Measurements from ENCODE around the gene SLC46A1.

DNA sequence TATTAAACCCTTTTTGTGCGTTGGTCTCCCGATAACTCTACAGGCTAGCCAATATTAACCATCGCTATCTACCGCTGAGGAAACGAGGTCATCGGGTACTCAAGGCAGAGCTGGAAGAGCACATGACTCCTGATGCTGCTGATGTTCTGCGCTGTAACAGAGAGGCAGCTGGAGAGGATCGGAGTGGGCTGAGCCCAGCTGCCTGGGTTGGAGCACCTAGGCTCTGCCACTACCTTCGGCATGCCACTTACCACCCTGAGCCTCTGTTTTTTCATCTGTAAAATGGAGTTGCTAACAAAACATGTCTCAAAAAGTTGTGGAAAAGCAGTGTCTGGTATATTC is 432 bp upstream of the SLC46A1 start:
- TF ChIP-seq POLR2A (IDR thresholded peaks at IDR 0.05; ENCODE audit: low read depth) (no peak), POLR2AphosphoS5 (IDR thresholded peaks at IDR 0.05) (no peak), EP300 (IDR thresholded peaks at IDR 0.05) (no peak)
- TF ChIP-seq, protein P1, sequence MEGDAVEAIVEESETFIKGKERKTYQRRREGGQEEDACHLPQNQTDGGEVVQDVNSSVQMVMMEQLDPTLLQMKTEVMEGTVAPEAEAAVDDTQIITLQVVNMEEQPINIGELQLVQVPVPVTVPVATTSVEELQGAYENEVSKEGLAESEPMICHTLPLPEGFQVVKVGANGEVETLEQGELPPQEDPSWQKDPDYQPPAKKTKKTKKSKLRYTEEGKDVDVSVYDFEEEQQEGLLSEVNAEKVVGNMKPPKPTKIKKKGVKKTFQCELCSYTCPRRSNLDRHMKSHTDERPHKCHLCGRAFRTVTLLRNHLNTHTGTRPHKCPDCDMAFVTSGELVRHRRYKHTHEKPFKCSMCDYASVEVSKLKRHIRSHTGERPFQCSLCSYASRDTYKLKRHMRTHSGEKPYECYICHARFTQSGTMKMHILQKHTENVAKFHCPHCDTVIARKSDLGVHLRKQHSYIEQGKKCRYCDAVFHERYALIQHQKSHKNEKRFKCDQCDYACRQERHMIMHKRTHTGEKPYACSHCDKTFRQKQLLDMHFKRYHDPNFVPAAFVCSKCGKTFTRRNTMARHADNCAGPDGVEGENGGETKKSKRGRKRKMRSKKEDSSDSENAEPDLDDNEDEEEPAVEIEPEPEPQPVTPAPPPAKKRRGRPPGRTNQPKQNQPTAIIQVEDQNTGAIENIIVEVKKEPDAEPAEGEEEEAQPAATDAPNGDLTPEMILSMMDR (IDR thresholded peaks at IDR 0.05): no peak

Measured in esophagus muscularis mucosa (tissue), 4 donors.